A549 (cell line): Measurements from ENCODE around the gene PDE10A.

ENCODE experiments used
- NPAS2 ChIP-seq: fragments of 250-450 bp; sonication (Bioruptor Pico); IDR thresholded peaks from 2 replicates; pipeline ENCODE4 v1.8.0; 2022; ENCODE audit warnings: mild to moderate bottlenecking, moderate library complexity, borderline replicate concordance
- TF ChIP-seq, protein P1 (sequence below): fragments of >200 bp; sonication (Bioruptor Twin); formaldehyde crosslinking; IDR thresholded peaks from 3 replicates; pipeline ENCODE4 v1.5.1; 2016

DNA sequence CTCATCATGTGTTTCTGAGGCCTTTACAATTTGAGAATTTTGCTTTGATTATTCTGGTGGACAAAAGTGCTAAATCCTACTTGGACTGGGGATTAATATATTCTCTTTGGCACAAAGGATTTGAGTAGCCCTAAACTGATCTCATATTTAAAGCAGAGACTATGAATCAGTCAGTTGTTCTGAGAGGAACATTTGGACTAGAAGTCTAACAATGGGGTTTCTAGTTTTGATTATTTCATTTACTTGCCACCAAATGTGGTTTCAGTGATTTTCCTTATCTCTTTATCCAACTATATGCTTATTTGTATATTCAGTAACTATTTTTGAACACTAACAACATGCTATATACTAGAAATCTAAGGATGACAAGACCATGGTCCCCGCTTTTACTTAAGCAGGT, 81.4 kb downstream of the PDE10A start:
- no peak for TF ChIP-seq NPAS2 (CRISPR knock-in tag)
- TF ChIP-seq, protein P1, sequence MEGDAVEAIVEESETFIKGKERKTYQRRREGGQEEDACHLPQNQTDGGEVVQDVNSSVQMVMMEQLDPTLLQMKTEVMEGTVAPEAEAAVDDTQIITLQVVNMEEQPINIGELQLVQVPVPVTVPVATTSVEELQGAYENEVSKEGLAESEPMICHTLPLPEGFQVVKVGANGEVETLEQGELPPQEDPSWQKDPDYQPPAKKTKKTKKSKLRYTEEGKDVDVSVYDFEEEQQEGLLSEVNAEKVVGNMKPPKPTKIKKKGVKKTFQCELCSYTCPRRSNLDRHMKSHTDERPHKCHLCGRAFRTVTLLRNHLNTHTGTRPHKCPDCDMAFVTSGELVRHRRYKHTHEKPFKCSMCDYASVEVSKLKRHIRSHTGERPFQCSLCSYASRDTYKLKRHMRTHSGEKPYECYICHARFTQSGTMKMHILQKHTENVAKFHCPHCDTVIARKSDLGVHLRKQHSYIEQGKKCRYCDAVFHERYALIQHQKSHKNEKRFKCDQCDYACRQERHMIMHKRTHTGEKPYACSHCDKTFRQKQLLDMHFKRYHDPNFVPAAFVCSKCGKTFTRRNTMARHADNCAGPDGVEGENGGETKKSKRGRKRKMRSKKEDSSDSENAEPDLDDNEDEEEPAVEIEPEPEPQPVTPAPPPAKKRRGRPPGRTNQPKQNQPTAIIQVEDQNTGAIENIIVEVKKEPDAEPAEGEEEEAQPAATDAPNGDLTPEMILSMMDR = no peak
